ENCODE measurements around the gene IL3.

DNA sequence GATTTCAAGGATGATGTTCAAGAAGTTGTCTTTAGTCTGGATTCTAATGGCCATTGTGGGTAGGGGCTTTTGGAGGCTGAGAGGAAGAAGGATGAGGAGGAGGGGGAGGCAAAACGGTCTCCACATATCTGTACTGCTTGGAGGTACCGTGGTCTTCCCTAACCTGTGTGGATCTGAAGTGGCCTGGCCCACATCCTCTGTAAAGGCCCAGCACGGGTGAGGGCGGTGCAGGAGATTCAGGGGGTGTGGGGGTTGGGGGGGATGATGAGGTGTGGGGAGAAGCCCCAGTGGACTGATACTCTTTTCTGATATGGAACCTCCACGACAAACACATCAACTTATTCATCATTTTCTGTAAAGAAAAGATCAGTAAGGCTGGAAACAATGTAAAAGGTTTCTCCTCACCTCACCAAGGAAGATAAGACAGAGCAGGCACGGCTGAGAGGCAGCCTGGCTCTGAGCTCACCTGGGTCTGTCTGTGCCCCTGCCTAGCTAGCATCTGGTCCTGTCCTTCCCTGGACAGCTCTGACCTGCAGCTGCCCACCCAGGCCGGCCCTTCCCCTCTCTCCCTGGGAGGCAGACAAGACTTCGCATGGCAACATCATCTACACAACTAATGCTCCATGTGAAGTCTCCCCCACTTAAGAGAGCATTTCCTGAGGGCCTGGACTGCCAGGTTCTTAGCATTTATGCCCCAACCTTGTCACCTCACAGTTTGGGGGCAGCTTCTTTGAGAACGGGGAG lies 5.6 kb upstream of the IL3 start:
- TF ChIP-seq YY1 (IDR thresholded peaks at IDR 0.05; ENCODE audit: borderline replicate concordance in 1 of 3, control insufficient read depth in 1 of 3, extremely low read depth in 1 of 3, insufficient read depth in 3 of 3, insufficient read length in 1 of 3, insufficient replicate concordance in 2 of 3, low read depth in 1 of 3, low read length in 2 of 3) (no peak), HDAC3 (IDR thresholded peaks at IDR 0.05; ENCODE audit: borderline replicate concordance, partially characterized antibody) (no peak), HNRNPLL (IDR thresholded peaks at IDR 0.05; ENCODE audit: low read depth, low read length, poor library complexity, severe bottlenecking) (no peak), NRF1 (conservative IDR thresholded peaks at IDR 0.05 in 1 of 2, IDR thresholded peaks at IDR 0.05 in 1 of 2) (no peak), SREBF2 (CRISPR knock-in tag; IDR thresholded peaks at IDR 0.05) (no peak), EP300 (IDR thresholded peaks at IDR 0.05; ENCODE audit: low read length) (no peak), TEAD2 (tag; IDR thresholded peaks at IDR 0.05) (no peak), TAF15 (IDR thresholded peaks at IDR 0.05; ENCODE audit: low read depth, low read length) (no peak), HDAC8 (tag; IDR thresholded peaks at IDR 0.05) (no peak), JUNB (CRISPR knock-in tag; conservative IDR thresholded peaks at IDR 0.05) (no peak)
- TF ChIP-seq, protein P1, sequence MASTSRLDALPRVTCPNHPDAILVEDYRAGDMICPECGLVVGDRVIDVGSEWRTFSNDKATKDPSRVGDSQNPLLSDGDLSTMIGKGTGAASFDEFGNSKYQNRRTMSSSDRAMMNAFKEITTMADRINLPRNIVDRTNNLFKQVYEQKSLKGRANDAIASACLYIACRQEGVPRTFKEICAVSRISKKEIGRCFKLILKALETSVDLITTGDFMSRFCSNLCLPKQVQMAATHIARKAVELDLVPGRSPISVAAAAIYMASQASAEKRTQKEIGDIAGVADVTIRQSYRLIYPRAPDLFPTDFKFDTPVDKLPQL (IDR thresholded peaks at IDR 0.05; ENCODE audit: extremely low read depth, insufficient read length) = no peak
- TF ChIP-seq, protein P2, sequence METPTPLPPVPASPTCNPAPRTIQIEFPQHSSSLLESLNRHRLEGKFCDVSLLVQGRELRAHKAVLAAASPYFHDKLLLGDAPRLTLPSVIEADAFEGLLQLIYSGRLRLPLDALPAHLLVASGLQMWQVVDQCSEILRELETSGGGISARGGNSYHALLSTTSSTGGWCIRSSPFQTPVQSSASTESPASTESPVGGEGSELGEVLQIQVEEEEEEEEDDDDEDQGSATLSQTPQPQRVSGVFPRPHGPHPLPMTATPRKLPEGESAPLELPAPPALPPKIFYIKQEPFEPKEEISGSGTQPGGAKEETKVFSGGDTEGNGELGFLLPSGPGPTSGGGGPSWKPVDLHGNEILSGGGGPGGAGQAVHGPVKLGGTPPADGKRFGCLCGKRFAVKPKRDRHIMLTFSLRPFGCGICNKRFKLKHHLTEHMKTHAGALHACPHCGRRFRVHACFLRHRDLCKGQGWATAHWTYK (CRISPR knock-in tag; IDR thresholded peaks at IDR 0.05) = no peak
- TF ChIP-seq, protein P3, sequence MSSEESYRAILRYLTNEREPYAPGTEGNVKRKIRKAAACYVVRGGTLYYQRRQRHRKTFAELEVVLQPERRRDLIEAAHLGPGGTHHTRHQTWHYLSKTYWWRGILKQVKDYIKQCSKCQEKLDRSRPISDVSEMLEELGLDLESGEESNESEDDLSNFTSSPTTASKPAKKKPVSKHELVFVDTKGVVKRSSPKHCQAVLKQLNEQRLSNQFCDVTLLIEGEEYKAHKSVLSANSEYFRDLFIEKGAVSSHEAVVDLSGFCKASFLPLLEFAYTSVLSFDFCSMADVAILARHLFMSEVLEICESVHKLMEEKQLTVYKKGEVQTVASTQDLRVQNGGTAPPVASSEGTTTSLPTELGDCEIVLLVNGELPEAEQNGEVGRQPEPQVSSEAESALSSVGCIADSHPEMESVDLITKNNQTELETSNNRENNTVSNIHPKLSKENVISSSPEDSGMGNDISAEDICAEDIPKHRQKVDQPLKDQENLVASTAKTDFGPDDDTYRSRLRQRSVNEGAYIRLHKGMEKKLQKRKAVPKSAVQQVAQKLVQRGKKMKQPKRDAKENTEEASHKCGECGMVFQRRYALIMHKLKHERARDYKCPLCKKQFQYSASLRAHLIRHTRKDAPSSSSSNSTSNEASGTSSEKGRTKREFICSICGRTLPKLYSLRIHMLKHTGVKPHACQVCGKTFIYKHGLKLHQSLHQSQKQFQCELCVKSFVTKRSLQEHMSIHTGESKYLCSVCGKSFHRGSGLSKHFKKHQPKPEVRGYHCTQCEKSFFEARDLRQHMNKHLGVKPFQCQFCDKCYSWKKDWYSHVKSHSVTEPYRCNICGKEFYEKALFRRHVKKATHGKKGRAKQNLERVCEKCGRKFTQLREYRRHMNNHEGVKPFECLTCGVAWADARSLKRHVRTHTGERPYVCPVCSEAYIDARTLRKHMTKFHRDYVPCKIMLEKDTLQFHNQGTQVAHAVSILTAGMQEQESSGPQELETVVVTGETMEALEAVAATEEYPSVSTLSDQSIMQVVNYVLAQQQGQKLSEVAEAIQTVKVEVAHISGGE (CRISPR knock-in tag; IDR thresholded peaks at IDR 0.05) = no peak
- TF ChIP-seq, protein P4, sequence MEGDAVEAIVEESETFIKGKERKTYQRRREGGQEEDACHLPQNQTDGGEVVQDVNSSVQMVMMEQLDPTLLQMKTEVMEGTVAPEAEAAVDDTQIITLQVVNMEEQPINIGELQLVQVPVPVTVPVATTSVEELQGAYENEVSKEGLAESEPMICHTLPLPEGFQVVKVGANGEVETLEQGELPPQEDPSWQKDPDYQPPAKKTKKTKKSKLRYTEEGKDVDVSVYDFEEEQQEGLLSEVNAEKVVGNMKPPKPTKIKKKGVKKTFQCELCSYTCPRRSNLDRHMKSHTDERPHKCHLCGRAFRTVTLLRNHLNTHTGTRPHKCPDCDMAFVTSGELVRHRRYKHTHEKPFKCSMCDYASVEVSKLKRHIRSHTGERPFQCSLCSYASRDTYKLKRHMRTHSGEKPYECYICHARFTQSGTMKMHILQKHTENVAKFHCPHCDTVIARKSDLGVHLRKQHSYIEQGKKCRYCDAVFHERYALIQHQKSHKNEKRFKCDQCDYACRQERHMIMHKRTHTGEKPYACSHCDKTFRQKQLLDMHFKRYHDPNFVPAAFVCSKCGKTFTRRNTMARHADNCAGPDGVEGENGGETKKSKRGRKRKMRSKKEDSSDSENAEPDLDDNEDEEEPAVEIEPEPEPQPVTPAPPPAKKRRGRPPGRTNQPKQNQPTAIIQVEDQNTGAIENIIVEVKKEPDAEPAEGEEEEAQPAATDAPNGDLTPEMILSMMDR (IDR thresholded peaks at IDR 0.05 in 2 of 3, conservative IDR thresholded peaks at IDR 0.05 in 1 of 3; ENCODE audit: insufficient read depth in 2 of 3, low read depth in 1 of 3, low read length in 3 of 3) = no peak

Measured in K562 (cell line).